ENCODE data around the gene MLN.

The MLN gene

GRCh38 chr6:33764036-33764435, 39.8 kb downstream of the MLN start:
- Histone ChIP-seq H3K4me3 (ENCODE audit: low read depth, low read length) (no peak overlapping the region), H3K9me3 (ENCODE audit: control insufficient read depth, low read length) (no peaks in the 10 kb centered on the region), H3K4me1 (peaks cover 4% of the 10 kb centered on the region), H2AFZ (no peak overlapping the region), H3K9ac (no peak overlapping the region), H3K79me2 (no peaks in the 10 kb centered on the region), H3K36me3 (ENCODE audit: control insufficient read depth, insufficient read depth, low read length) (no peaks in the 10 kb centered on the region), H3K27ac (no peak overlapping the region), H3K4me2 (ENCODE audit: low read length) (no peak overlapping the region), H3K27me3 (ENCODE audit: control insufficient read depth, insufficient read depth, low read length) (no peaks in the 10 kb centered on the region)
- no peak for TF ChIP-seq CTCF (IDR thresholded peaks at IDR 0.05)

- Histone ChIP-seq H3K9me3 (ENCODE audit: control insufficient read depth, low read length) (no peaks in the 10 kb centered on the region), H3K4me3 (ENCODE audit: low read depth, low read length) (no peak overlapping the region), H3K27me3 (ENCODE audit: control insufficient read depth, insufficient read depth, low read length) (no peaks in the 10 kb centered on the region), H3K27ac (no peak overlapping the region), H3K36me3 (ENCODE audit: control insufficient read depth, insufficient read depth, low read length) (no peaks in the 10 kb centered on the region), H3K9ac (no peak overlapping the region), H3K4me2 (ENCODE audit: low read length) (no peak overlapping the region), H2AFZ (no peak overlapping the region), H3K79me2 (no peaks in the 10 kb centered on the region), H3K4me1 (peaks cover 4% of the 10 kb centered on the region)
- TF ChIP-seq CTCF (IDR thresholded peaks at IDR 0.05), result no peak
These were observed 40.3 kb downstream of the MLN start for GRCh38 chr6:33763483-33763882.

- no peaks in the 10 kb centered on the region for H3K9me3 ChIP-seq (ENCODE audit: control insufficient read depth, low read length)
- H3K36me3 ChIP-seq (ENCODE audit: control insufficient read depth, insufficient read depth, low read length), result no peaks in the 10 kb centered on the region
- no peaks in the 10 kb centered on the region for H3K79me2 ChIP-seq
- no peak overlapping the region for H2AFZ ChIP-seq
- no peak overlapping the region for H3K9ac ChIP-seq
- no peaks in the 10 kb centered on the region for H3K27me3 ChIP-seq (ENCODE audit: control insufficient read depth, insufficient read depth, low read length)
- H3K4me3 ChIP-seq (ENCODE audit: low read depth, low read length), result no peak overlapping the region
- H3K4me2 ChIP-seq (ENCODE audit: low read length), result no peak overlapping the region
- H3K27ac ChIP-seq, result no peak overlapping the region
- TF ChIP-seq CTCF (IDR thresholded peaks at IDR 0.05), result no peak
- peaks cover 4% of the 10 kb centered on the region for H3K4me1 ChIP-seq
These were observed 41.1 kb downstream of the MLN start for GRCh38 chr6:33762713-33763112.

- no peak overlapping the region for H3K4me3 ChIP-seq (ENCODE audit: low read depth, low read length)
- no peaks in the 10 kb centered on the region for H3K27me3 ChIP-seq (ENCODE audit: control insufficient read depth, insufficient read depth, low read length)
- H3K79me2 ChIP-seq, result no peaks in the 10 kb centered on the region
- no peak overlapping the region for H3K27ac ChIP-seq
- H3K9me3 ChIP-seq (ENCODE audit: control insufficient read depth, low read length), result no peaks in the 10 kb centered on the region
- TF ChIP-seq CTCF (IDR thresholded peaks at IDR 0.05), result peak; percentile 73
- peak overlapping the region; percentile 55 for H2AFZ ChIP-seq
- H3K4me1 ChIP-seq, result peaks cover 4% of the 10 kb centered on the region
- no peak overlapping the region for H3K4me2 ChIP-seq (ENCODE audit: low read length)
- no peak overlapping the region for H3K9ac ChIP-seq
- no peaks in the 10 kb centered on the region for H3K36me3 ChIP-seq (ENCODE audit: control insufficient read depth, insufficient read depth, low read length)
These were observed 41.7 kb downstream of the MLN start for GRCh38 chr6:33761922-33762629.

GRCh38 chr6:33761581-33761921, 42.3 kb downstream of the MLN start:
- Histone ChIP-seq H3K4me1 (peaks cover 4% of the 10 kb centered on the region), H3K9ac (no peak overlapping the region), H3K27ac (no peak overlapping the region), H3K79me2 (no peaks in the 10 kb centered on the region), H3K4me2 (ENCODE audit: low read length) (no peak overlapping the region), H2AFZ (peak overlapping the region; percentile 55), H3K9me3 (ENCODE audit: control insufficient read depth, low read length) (no peaks in the 10 kb centered on the region), H3K27me3 (ENCODE audit: control insufficient read depth, insufficient read depth, low read length) (no peaks in the 10 kb centered on the region), H3K4me3 (ENCODE audit: low read depth, low read length) (no peak overlapping the region), H3K36me3 (ENCODE audit: control insufficient read depth, insufficient read depth, low read length) (no peaks in the 10 kb centered on the region)
- TF ChIP-seq CTCF (IDR thresholded peaks at IDR 0.05), result no peak

All from parathyroid adenoma (tissue), 2 donors.